HTR-8/SVneo (cell line): Measurements from ENCODE around the gene SCUBE1.

ENCODE experiments used
- DNase-seq: peaks from one replicate; pipeline ENCODE4 v3.0.0; 2011; ENCODE audit warnings: low spot score, mixed read lengths; ENCODE audit not compliant: insufficient read length
- FAIRE-seq: peaks from 2 replicates; lab custom pipeline; 2011; peaks lifted over from hg19 to GRCh38; lab: Jason Lieb, UNC

SCUBE1 gene

DNA sequence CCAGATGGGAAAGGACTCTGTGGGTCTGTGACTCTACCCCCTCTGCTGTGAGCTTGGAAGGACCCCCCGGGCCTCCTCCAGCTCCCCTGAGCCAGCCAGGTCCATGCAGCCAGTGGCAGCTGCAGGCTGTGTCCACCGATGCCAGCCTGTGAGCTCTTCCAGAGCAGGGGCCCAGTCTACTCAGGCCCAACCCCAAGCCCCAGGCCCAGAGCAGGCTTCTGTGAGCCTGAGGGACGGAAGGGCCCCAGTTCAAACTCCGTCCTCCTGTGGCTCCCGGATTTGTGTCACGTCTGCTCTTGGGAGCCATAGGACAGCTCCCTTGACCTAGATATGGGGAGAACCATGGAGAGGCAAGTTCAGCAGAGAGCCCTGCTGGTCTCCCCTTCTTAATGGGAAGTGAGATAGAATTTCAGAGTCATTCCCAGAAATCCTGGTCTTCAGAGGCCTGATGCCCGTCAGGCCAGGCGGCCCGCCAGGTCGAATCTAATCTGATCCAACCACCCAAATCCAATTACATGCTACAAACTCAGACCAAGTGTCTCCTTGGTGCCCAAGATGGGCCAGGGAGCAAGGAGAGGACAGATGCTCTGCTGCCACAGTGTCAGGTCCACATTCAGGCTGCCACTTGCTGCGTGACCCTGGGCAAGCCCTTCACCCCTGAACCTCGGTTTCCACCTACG, 75.1 kb downstream of the SCUBE1 start:
- FAIRE-seq: no peak
- DNase-seq: no peak

GRCh38 chr22:43267332-43267980, 75.7 kb downstream of the SCUBE1 start:
- FAIRE-seq (no peak), DNase-seq (no peak)

- FAIRE-seq (no peak), DNase-seq (no peak)
These were observed 77.1 kb downstream of the SCUBE1 start for GRCh38 chr22:43266076-43266475.

GRCh38 chr22:43263645-43264514, 79.3 kb downstream of the SCUBE1 start:
- DNase-seq (peak; percentile 79), FAIRE-seq (peak; percentile 73)

DNA sequence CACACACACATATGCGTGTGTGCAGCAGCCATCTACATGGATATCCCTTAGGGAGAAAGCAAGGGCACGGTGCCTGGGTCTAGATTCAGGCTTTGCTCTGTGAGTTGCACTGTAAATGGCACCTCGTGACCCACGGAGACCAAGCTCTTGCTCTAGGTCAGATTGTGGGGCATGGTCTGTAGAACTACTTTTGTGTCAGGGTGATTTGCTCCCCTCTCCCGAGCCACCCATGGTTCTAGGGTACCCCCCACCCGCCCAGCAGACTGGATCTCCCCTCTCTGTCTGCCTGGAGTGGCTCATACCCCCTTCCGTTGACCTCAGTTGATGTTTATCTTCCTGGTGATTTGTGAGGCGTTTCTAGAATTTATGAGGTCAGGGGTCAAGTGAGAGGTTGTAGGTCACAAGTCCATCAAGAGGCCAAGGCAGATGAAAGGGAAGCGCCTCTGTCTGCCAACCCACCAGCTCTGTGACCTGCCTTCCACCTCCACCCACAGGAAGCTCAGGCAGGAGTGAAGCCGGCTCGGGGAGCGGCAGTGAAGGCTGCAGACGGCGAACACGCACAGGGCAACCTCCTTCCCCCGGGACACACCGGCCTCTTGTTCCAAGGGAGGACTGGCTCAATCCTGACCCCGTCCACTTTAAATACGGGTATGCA, 80.1 kb downstream of the SCUBE1 start:
- FAIRE-seq (peak; percentile 40), DNase-seq (peak; percentile 38)

DNA sequence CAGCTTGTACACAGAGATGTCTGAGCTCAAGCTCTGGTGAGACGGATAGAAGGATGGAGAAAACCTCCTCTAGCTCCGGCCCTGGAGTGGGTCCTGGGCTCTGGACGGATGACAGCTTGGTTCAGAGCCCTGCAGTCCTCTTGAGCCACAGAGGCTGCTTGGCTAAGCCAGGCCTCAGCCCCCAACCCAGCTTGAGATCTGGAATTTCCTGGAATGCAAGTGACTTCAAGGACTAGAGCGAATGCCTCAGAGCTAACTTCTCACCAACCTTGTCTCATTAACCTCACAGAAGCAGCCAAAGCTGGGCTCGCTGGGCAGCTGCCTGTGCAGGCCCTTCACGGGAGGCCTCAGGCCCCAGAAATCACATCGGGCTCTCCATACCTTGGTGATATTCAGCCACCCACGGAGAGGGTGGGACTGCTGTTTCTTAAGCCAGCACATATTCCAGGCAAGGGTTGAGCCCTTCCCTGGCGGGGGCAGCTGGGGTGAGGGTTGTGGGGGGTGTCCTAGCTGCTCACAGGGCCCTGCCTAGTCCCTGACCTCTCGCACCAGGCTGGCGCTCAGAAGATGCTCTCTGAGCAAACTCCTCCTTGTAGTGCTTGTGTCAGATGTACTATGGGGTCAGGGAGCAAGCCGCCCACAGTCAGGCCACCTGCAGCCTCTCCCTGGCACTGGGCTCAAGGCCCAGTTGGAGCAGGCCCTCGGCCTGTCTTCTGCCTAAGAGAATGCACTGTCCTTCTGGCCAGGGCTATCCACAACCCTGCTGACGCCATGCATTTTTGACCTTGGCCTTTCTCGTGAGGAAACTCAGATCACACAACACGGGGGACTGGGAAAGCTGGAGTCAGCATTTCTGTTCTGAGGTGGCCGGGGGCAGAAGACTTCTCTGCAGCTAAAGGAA, 82.6 kb downstream of the SCUBE1 start:
- FAIRE-seq (no peak), DNase-seq (no peak)

- DNase-seq (no peak), FAIRE-seq (no peak)
These were observed 85.2 kb downstream of the SCUBE1 start for GRCh38 chr22:43257961-43258360.

DNA sequence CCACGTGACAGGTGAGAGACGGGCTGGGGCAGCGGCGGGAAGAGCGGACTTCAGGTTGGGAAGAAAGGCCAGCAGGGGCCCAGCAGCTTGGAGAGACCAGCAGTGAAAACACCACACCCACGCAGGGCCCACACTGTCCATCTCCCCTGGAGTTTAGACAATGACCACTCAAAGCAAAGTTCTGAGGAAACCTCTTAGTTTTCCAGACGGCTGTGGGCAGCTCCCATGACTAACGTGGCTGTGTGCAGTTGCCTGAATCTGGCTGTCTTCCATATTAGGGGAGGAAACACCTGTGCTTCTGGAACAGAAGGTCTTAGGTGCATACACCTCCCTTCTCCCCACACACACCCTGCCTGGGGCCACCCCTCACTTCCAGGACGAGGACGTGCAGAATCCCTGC, 85.6 kb downstream of the SCUBE1 start:
- DNase-seq (no peak), FAIRE-seq (no peak)

GRCh38 chr22:43256976-43257545, 86.1 kb downstream of the SCUBE1 start:
- no peak for FAIRE-seq
- DNase-seq: no peak

DNA sequence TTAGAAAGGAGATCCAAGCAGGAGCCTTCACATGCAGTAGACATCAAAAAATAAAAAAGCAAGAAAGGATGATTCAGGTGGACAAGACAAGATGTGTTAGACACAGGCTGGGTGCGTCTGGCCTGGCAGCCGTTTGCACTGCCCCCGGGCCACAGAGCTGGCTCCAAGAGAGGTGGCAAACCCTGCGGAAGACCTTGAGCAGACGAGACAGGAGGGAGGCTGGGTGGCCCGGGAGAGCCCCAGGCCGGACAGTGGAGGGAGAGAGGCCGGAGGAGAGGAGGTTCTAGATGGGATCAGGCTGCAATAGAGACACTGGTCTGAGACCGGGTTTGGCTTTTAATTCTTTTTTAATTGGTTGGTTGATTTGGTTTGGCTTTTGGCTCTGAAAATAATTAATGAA, 86.6 kb downstream of the SCUBE1 start:
- no peak for DNase-seq
- no peak for FAIRE-seq

- no peak for DNase-seq
These were observed 87.9 kb downstream of the SCUBE1 start for GRCh38 chr22:43255299-43255698.

GRCh38 chr22:43253839-43254238, 89.3 kb downstream of the SCUBE1 start:
- DNase-seq (no peak), FAIRE-seq (no peak)

More at GRCh38 chr22:43255299-43255698, 87.9 kb downstream of the SCUBE1 start:
- FAIRE-seq: no peak

- no peak for DNase-seq
These were observed 90.9 kb downstream of the SCUBE1 start for GRCh38 chr22:43252319-43252718.

DNA sequence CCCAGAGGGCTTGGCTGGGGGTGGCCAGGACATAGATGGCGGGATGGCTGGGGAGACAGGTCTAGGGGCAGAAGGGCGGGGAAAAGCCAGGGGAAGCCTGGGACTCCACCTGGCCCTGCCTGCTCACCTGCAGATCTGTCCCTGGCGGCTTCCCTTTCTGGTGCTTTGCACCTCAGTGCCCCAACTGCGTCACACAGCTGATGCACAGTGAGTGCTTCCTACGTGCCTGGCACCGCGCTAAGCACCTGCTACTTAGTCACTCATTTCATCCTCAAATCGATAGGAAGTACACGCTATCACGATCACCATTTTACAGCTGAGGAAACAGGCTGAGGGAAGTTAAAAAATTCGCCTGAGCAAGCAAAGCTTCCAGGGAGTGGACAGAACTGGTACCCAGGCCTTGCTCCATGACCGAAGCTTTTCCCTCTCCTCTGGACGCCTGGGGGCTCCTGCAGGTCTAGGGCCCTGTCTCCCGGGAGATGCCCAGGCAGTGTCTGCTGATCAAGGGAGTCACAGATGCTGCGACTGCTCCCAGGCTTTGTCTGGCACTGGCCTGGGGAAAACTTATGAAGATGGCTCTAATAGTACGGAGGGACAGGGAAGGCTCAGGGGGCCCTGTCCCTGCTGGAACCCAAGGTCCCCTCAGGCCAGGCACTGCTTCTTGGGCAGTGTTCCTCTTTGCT, 93.2 kb downstream of the SCUBE1 start:
- FAIRE-seq (no peak), DNase-seq (no peak)

More at GRCh38 chr22:43252319-43252718, 90.9 kb downstream of the SCUBE1 start:
- FAIRE-seq: no peak

DNA sequence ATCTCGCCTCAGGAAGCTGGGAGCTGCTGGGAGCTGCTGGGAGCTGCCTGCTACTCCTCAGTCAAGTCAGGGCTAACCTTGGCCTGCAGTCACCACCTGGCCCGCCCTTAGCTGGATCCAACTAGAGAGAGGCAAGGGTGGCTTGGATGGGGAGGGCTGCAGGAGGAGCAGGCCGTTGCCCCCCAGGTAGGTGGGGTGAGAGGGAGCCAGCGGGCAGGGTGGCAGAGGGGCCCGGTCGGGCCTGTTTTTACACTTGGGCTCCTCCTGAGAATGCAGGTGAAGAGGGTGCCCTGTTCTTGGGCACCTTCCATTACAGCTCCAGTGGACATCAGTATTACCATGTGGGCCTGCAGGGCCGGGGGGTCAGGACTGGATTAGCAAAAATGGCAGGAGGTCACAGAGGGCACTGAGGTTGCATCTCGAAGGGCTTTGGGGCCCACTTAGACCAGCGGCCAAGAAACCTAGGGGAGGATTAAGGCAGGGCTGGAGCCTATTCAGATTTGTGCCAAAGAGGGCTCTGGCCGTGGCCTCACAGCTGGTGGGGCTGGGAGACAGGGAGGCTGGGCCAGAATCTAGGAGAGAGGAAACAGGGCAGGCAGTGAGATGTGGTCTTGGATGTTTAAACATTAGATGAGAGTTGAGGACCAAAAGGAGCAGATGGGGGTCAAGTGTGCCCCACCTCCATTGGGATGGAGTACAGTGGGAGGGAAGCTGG, 95.5 kb downstream of the SCUBE1 start:
- DNase-seq (no peak), FAIRE-seq (no peak)

GRCh38 chr22:43246188-43246587, 97.0 kb downstream of the SCUBE1 start:
- DNase-seq: no peak
- FAIRE-seq: no peak

DNA sequence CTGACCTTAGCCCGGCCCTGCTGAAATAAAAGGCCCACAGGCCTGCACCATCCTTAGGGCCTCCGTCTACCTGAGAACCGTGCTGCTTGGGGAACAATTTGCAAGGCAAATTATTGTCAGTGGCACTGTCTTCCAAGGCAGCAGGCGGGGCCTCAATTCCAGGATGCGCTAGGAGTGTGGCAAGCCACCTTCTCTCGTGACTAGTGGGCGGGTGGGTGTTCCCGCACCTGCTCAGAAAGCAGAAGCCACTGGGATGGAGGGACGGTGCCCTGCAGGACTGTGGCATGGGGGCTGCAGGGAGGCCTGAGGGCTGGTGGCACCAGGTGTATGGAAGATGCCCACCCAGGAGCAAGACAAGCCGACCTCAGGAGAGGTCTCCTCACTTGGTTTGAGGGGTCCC, 97.5 kb downstream of the SCUBE1 start:
- DNase-seq: no peak
- FAIRE-seq: no peak
